GM12875 (cell line): ENCODE data around the gene IFT27.
A peak's percentile ranks its signal among the peaks of the same experiment; 100 is the strongest.

ENCODE experiments used
- H3K4me3 ChIP-seq: one replicate; pipeline ENCODE4 v1.5.1; 2011; ENCODE audit warnings: low read depth, low read length, control low read depth
- TF ChIP-seq, protein P1 (sequence below): IDR thresholded peaks from 2 replicates; pipeline ENCODE4 v1.5.1; 2011; ENCODE audit warnings: low read depth, mild to moderate bottlenecking, control low read depth, inconsistent platforms, low read length, moderate library complexity, borderline replicate concordance; ENCODE audit not compliant: insufficient read depth

Gene IFT27

DNA sequence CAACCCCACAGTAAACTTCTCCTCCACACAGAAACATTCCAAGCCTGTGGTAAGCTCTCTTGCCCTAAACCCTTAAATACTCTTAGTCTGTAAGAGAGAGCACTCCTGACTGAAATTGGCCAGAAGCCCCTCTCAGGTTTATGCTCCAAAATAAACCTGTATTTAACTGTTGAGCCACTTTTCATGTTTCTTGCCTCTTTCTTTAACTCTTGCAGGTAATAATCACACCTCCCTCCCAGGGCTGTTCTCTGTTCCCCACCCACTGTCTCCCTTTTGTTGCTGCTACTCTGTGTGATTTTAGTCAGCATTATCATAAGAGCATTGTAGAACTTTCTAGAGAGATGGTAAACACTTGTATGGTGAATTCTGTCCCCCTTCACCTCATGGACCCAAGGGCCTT is 2.1 kb upstream of the IFT27 start:
- no peak overlapping the region for H3K4me3 ChIP-seq
- TF ChIP-seq, protein P1, sequence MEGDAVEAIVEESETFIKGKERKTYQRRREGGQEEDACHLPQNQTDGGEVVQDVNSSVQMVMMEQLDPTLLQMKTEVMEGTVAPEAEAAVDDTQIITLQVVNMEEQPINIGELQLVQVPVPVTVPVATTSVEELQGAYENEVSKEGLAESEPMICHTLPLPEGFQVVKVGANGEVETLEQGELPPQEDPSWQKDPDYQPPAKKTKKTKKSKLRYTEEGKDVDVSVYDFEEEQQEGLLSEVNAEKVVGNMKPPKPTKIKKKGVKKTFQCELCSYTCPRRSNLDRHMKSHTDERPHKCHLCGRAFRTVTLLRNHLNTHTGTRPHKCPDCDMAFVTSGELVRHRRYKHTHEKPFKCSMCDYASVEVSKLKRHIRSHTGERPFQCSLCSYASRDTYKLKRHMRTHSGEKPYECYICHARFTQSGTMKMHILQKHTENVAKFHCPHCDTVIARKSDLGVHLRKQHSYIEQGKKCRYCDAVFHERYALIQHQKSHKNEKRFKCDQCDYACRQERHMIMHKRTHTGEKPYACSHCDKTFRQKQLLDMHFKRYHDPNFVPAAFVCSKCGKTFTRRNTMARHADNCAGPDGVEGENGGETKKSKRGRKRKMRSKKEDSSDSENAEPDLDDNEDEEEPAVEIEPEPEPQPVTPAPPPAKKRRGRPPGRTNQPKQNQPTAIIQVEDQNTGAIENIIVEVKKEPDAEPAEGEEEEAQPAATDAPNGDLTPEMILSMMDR = no peak

DNA sequence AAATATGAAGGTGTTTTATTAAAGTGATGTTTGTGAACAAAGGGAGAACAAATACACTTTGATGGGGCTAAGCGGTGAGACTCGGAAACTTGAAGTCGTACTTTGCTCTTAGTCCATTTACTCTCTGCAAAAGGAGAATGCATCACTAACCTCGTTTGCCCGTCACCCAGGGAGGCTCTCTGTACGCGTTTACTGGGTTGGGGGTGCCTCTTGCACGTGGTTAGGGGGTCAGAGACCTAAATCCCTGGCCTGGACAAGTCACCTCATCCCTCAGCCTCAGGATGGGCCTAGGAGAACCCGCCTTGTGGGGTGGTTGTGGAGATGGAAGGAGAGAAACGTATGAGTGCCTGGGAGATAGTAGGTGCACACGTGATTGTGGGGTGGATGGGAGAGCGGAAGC is 803 bp upstream of the IFT27 start:
- peak overlapping the region; percentile 19 for H3K4me3 ChIP-seq
- TF ChIP-seq, protein P1 = no peak

DNA sequence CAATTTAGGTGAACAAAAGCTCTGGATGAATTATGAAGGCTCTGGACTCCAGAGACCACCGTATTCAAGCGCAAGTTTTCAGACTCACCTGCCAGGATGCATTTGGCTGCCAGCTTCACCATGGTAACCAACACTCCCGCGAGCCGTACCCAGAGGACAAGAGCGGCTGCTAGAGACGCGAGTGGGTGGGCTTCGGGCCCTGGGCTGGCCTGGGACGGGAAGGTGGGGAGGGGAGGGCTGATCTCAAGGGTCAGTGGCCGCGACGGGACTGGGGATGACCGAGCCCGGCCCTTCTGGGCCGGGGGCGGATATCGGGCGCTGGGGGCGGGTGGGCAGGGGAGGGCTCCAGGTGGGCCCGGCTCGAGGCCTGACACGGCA is 344 bp downstream of the IFT27 start:
- H3K4me3 ChIP-seq = peak overlapping the region; percentile 89
- TF ChIP-seq, protein P1 = no peak

DNA sequence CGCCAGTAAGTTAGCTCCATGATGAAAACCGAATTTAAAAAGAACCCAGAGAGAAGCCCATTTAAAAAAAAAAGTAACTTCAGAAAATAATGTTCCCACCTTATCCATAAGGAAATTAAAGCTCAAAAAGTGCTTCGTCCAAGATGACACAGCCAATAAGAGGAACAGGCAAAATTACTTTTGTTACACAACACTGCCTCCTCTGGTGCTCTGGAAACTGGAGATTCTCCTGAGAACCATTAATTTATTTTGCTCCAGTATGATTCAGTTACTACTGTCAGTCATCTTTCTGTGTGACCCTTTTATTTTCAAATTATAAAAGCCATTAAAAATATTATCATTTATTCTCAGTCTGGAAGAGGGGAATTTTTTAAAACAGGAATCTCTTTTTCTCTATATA is 2.0 kb downstream of the IFT27 start:
- TF ChIP-seq, protein P1 = peak; percentile 3; the same call in 1 of the 2 replicates
- H3K4me3 ChIP-seq = no peak overlapping the region

DNA sequence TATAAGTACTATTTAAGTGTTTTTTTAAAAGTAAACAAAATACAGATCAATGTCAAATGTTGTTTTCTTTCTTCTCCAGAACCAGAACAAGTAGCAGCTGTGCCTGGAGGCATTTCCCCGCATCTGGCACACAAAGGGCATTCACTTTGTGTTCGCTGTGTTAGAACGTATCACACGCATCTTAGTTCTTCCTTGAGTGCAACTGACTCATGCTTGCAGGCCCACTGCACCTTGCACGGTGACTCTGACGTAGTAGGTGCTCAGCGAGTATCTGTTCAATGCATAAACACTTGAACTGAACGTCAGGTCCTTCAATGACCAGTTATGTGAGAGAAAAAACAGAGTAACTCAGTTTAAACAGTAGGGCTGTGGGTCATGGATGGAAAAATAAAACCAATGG is 3.5 kb downstream of the IFT27 start:
- TF ChIP-seq, protein P1 = no peak
- H3K4me3 ChIP-seq = no peak overlapping the region

DNA sequence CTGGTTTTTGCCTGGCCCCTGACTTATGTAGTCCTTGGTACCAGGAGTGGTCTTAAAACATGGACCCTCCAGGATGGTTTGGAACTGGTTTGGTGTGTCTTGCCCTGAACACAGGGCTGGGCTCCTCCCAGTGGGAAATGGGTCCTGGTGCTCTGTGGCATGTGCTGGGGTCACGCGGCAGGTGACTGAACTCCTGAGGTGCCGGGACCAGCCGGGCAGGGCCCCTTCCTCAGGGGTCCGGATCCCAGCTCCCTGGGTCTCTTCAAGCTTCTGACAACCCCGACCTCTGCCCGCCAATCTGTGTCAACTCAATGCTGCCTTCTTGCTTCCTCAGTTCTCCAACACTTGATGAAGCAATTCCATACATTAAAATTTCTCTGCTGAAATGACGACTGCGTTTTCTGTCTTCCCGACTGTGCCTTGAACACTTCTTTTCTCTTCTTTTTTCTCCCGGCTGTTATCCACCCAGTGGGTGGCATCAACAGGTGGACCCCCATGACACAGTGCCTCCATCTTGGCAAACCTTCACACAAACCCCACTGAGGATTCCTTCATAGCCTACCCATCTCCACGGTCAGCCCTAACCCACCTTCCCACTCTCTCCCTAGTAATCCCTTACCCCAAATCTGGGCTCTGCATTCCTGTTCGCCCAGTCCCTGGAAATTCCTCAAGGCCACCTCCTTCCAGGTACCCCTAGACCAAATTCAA is 4.4 kb downstream of the IFT27 start:
- TF ChIP-seq, protein P1 = no peak
- H3K4me3 ChIP-seq = no peak overlapping the region

DNA sequence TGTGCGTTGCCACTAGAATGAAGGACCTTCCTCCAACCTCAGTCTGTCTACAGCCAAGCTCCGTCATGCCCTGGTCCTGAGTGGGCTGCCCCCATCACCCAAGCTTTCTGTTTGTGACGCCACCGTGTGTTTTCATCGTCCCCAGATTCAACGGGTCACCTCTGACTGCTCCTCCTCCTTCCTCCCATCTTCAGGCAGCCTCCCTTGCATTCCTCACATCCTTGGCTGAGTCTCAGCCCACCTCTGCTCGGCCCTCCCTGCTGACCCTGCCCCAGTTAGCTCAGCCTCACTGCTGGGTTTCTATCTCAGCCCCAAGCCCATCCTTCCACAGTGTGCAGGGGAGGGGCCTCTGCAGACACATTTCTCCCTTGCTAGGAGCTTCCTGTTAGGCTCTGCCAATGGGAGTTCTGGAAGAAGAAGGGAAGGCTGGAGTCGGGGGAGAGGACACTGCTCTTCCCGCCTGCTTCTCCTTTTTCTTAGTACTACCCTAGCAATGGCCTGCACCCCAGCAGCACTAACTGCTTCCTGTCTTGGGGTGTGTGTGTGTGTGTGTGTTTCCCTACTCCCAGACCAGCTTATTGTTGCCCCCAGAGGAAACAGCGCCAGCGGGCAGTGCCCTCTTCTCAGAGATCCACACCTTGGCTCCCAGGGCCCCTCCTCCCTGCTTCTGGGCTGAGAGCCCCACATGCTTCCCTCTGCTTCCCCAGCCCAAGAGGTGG is 5.2 kb downstream of the IFT27 start:
- no peak overlapping the region for H3K4me3 ChIP-seq
- TF ChIP-seq, protein P1 = no peak
